ENCODE measurements around the gene ZNF318. TPM values are rescaled to one million over a fixed set of nuclear protein-coding genes. Genes with fewer than 3 reads are reported as not detected.

The ZNF318 gene
- polyA plus RNA-seq, 1 donor (not counting 4 experiments of a cell fraction or from before 2014, with no cell fraction given): 14.6 TPM

GRCh38 chr6:43378631-43379030, 9.2 kb upstream of the ZNF318 start:
- no peak overlapping the region for H3K9ac ChIP-seq (ENCODE audit: control insufficient read depth, extremely low read depth, insufficient read depth, low read length)
- no peak for FAIRE-seq
- H3K4me3 ChIP-seq (ENCODE audit: control insufficient read depth in 2 of 3, extremely low read depth in 1 of 3, insufficient read depth in 2 of 3, low read depth in 1 of 3, low read length in 3 of 3): no peak overlapping the region
- H3K27ac ChIP-seq (ENCODE audit: control insufficient read depth, insufficient read depth, low read length): no peak overlapping the region
- dilution Hi-C loops (cut with MboI; ENCODE audit: extremely low pct_ligation_motif_present, low sequenced_read_pairs): no loop called here
- H3K4me2 ChIP-seq (ENCODE audit: control insufficient read depth, extremely low read depth, insufficient read depth, low read depth, low read length): no peak overlapping the region
- no peak for DNase-seq (ENCODE audit: low read depth, low spot score)
- H3K79me2 ChIP-seq (ENCODE audit: control insufficient read depth, insufficient read depth, low read length): no peaks in the 10 kb centered on the region
- no peaks in the 10 kb centered on the region for H3K27me3 ChIP-seq (ENCODE audit: control insufficient read depth, extremely low read depth, insufficient read depth, low read length)
- no peaks in the 10 kb centered on the region for H3K9me1 ChIP-seq (ENCODE audit: control insufficient read depth, extremely low read depth, insufficient read depth, low read length)
- no peaks in the 10 kb centered on the region for H4K20me1 ChIP-seq (ENCODE audit: control insufficient read depth, extremely low read depth, insufficient read depth, low read length)
- H3K9me3 ChIP-seq (ENCODE audit: control insufficient read depth, low read depth, low read length): no peaks in the 10 kb centered on the region
- H2AFZ ChIP-seq (ENCODE audit: control insufficient read depth, low read length): no peak overlapping the region
- peaks cover 18% of the 10 kb centered on the region for H3K4me1 ChIP-seq (ENCODE audit: control insufficient read depth, extremely low read depth, insufficient read depth, low read length)
- no peaks in the 10 kb centered on the region for H3K36me3 ChIP-seq (ENCODE audit: control insufficient read depth in 2 of 2, extremely low read depth in 1 of 2, insufficient read depth in 2 of 2, low read length in 2 of 2)
- TF ChIP-seq CTCF (optimal IDR thresholded peaks at IDR 0.05 in 1 of 3, IDR thresholded peaks at IDR 0.05 in 1 of 3, conservative IDR thresholded peaks at IDR 0.05 in 1 of 3; ENCODE audit: extremely low read depth in 1 of 3, insufficient read depth in 2 of 3, low read length in 3 of 3) (no peak), EZH2 (IDR thresholded peaks at IDR 0.05; ENCODE audit: low read length) (no peak)

GRCh38 chr6:43377710-43378229, 8.3 kb upstream of the ZNF318 start:
- Histone ChIP-seq H3K27me3 (ENCODE audit: control insufficient read depth, extremely low read depth, insufficient read depth, low read length) (no peaks in the 10 kb centered on the region), H3K4me1 (ENCODE audit: control insufficient read depth, extremely low read depth, insufficient read depth, low read length) (peaks cover 12% of the 10 kb centered on the region), H4K20me1 (ENCODE audit: control insufficient read depth, extremely low read depth, insufficient read depth, low read length) (no peaks in the 10 kb centered on the region), H3K27ac (ENCODE audit: control insufficient read depth, insufficient read depth, low read length) (no peak overlapping the region), H2AFZ (ENCODE audit: control insufficient read depth, low read length) (no peak overlapping the region), H3K4me2 (ENCODE audit: control insufficient read depth, extremely low read depth, insufficient read depth, low read depth, low read length) (no peak overlapping the region), H3K9me1 (ENCODE audit: control insufficient read depth, extremely low read depth, insufficient read depth, low read length) (no peaks in the 10 kb centered on the region), H3K36me3 (ENCODE audit: control insufficient read depth in 2 of 2, extremely low read depth in 1 of 2, insufficient read depth in 2 of 2, low read length in 2 of 2) (no peaks in the 10 kb centered on the region), H3K4me3 (ENCODE audit: control insufficient read depth in 2 of 3, extremely low read depth in 1 of 3, insufficient read depth in 2 of 3, low read depth in 1 of 3, low read length in 3 of 3) (no peak overlapping the region), H3K9me3 (ENCODE audit: control insufficient read depth, low read depth, low read length) (no peaks in the 10 kb centered on the region), H3K79me2 (ENCODE audit: control insufficient read depth, insufficient read depth, low read length) (no peaks in the 10 kb centered on the region), H3K9ac (ENCODE audit: control insufficient read depth, extremely low read depth, insufficient read depth, low read length) (no peak overlapping the region)
- dilution Hi-C loops (cut with MboI; ENCODE audit: extremely low pct_ligation_motif_present, low sequenced_read_pairs): no loop called here
- TF ChIP-seq CTCF (optimal IDR thresholded peaks at IDR 0.05 in 1 of 3, IDR thresholded peaks at IDR 0.05 in 1 of 3, conservative IDR thresholded peaks at IDR 0.05 in 1 of 3; ENCODE audit: extremely low read depth in 1 of 3, insufficient read depth in 2 of 3, low read length in 3 of 3) (no peak), EZH2 (IDR thresholded peaks at IDR 0.05; ENCODE audit: low read length) (no peak)
- DNase-seq (ENCODE audit: low read depth, low spot score) (no peak), FAIRE-seq (no peak)

Measured in keratinocyte (primary cell).